GM18507 (cell line): ENCODE results near the gene ABL1.

Experiments used
- DNase-seq: peaks from one replicate; pipeline ENCODE4 v3.0.0; 2011; ENCODE audit warnings: low read depth; ENCODE audit not compliant: insufficient read length; ENCODE audit errors: extremely low spot score
- FAIRE-seq: peaks from 2 replicates; lab custom pipeline; 2011; peaks lifted over from hg19 to GRCh38; lab: Jason Lieb, UNC

ABL1 gene

GRCh38 chr9:130867556-130867955 is 32.5 kb downstream of the ABL1 start:
- DNase-seq (no peak), FAIRE-seq (no peak)

- FAIRE-seq = no peak
Observed at GRCh38 chr9:130868230-130868629, 33.2 kb downstream of the ABL1 start.

GRCh38 chr9:130869250-130869649 is 34.2 kb downstream of the ABL1 start:
- DNase-seq = no peak
- no peak for FAIRE-seq

More at GRCh38 chr9:130868230-130868629, 33.2 kb downstream of the ABL1 start:
- DNase-seq = no peak

GRCh38 chr9:130870491-130871381 is 35.7 kb downstream of the ABL1 start:
- FAIRE-seq (peak; percentile 12), DNase-seq (no peak)

GRCh38 chr9:130871395-130872062 is 36.5 kb downstream of the ABL1 start:
- FAIRE-seq (no peak), DNase-seq (no peak)

- DNase-seq (no peak), FAIRE-seq (no peak)
Observed at GRCh38 chr9:130872093-130872492, 37.0 kb downstream of the ABL1 start.

GRCh38 chr9:130872508-130872907 is 37.5 kb downstream of the ABL1 start:
- DNase-seq = no peak
- FAIRE-seq = no peak

- DNase-seq (no peak), FAIRE-seq (no peak)
Observed at GRCh38 chr9:130872912-130873503, 38.0 kb downstream of the ABL1 start.

- DNase-seq (no peak), FAIRE-seq (no peak)
Observed at GRCh38 chr9:130873966-130874365, 38.9 kb downstream of the ABL1 start.

GRCh38 chr9:130874783-130875182 is 39.7 kb downstream of the ABL1 start:
- no peak for FAIRE-seq

GRCh38 chr9:130877300-130877699 is 42.2 kb downstream of the ABL1 start:
- no peak for FAIRE-seq

More at GRCh38 chr9:130874783-130875182, 39.7 kb downstream of the ABL1 start:
- no peak for DNase-seq

GRCh38 chr9:130878295-130878694 is 43.2 kb downstream of the ABL1 start:
- FAIRE-seq (no peak), DNase-seq (no peak)

More at GRCh38 chr9:130877300-130877699, 42.2 kb downstream of the ABL1 start:
- no peak for DNase-seq

GRCh38 chr9:130879863-130880411 is 44.9 kb downstream of the ABL1 start:
- FAIRE-seq (no peak), DNase-seq (no peak)

GRCh38 chr9:130880599-130881220 is 45.7 kb downstream of the ABL1 start:
- no peak for DNase-seq
- FAIRE-seq = no peak

GRCh38 chr9:130881516-130881915 is 46.5 kb downstream of the ABL1 start:
- DNase-seq (no peak), FAIRE-seq (no peak)

- FAIRE-seq (no peak), DNase-seq (no peak)
Observed at GRCh38 chr9:130882696-130883225, 47.7 kb downstream of the ABL1 start.

GRCh38 chr9:130883479-130883878 is 48.4 kb downstream of the ABL1 start:
- no peak for FAIRE-seq
- DNase-seq = no peak

GRCh38 chr9:130884111-130884531 is 49.1 kb downstream of the ABL1 start:
- DNase-seq (no peak), FAIRE-seq (no peak)
